Measurements from ENCODE around the gene PRKAG1. TPM values are rescaled to one million over a fixed set of nuclear protein-coding genes. Genes with fewer than 3 reads are reported as not detected.

PRKAG1 gene
- total and polyA plus RNA-seq, 10 of the 15 experiments (the other 5 are each of a cell fraction or from before 2014, with no cell fraction given): 44.5 to 91.6 (median 60.9) TPM

- peaks cover 18 to 30% of the 10 kb centered on the region in 2 experiments for H3K27me3 ChIP-seq (replicated peaks in 1 of 2; ENCODE audit: control insufficient read depth in 2 of 2, insufficient read depth in 2 of 2, low read length in 1 of 2)
- POLR2A ChIA-PET: interaction anchor here (1.0 to 7.4 kb wide), 4 partner anchors 9 to 29 kb away, joined by 3 to 86 read pairs (median 8); partner anchors contain the start of genes ARF3 and WNT1
- 39% methylated on average over 8 of the region's 8 CpGs for WGBS (ENCODE audit: insufficient coverage, insufficient replicate concordance, low lambda C conversion rate, missing lambda C conversion rate)
- RAD21 ChIA-PET (ENCODE audit: unreplicated experiment): interaction anchor here (0.7 to 4.3 kb wide), 10 partner anchors 8 to 141 kb away, joined by 3 to 35 read pairs (median 6); partner anchors contain the start of genes ARF3, DDX23, FKBP11 and LMBR1L
- no peaks in the 10 kb centered on the region for H4K20me1 ChIP-seq (ENCODE audit: control insufficient read depth, insufficient read depth)
- H3K4me1 ChIP-seq (ENCODE audit: control insufficient read depth, insufficient read depth, low read length): peaks cover 47% of the 10 kb centered on the region
- DNase-seq (ENCODE audit: low read depth, low spot score) (no peak), ATAC-seq (peak; percentile 12; the same call in 2 of the 3 replicates), FAIRE-seq (no peak)
- H2AFZ ChIP-seq (ENCODE audit: control insufficient read depth, low read depth, low read length): no peak overlapping the region
- SMC1A ChIA-PET (ENCODE audit: uncharacterized antibody, unreplicated experiment): interaction anchor here (0.6 to 3.8 kb wide), 12 partner anchors 8 to 104 kb away, joined by 3 to 18 read pairs (median 6); partner anchors contain the start of genes ARF3, FKBP11, RND1 and WNT1
- no peak overlapping the region for H3K27ac ChIP-seq (ENCODE audit: control insufficient read depth, insufficient read depth)
- no peaks in the 10 kb centered on the region for H3K79me2 ChIP-seq (ENCODE audit: control insufficient read depth, insufficient read depth, low read length)
- H3K4me3 ChIP-seq: no peak overlapping the region
- BruUV-seq (replicated peaks): no TSS peak
- no peaks in the 10 kb centered on the region for H3K36me3 ChIP-seq (ENCODE audit: control insufficient read depth in 2 of 2, insufficient read depth in 2 of 2, low read length in 1 of 2)
- CTCF ChIA-PET: interaction anchor here (0.6 to 7.1 kb wide), 22 partner anchors 9 to 175 kb away, joined by 3 to 65 read pairs (median 4); partner anchors contain the start of genes ARF3, FKBP11 and WNT1
- no peak overlapping the region for H3K9ac ChIP-seq (ENCODE audit: control insufficient read depth, insufficient read depth, low read length)
- H3K4me2 ChIP-seq (ENCODE audit: control insufficient read depth, insufficient read depth): peak overlapping the region; percentile 84; the same call in 1 of the 2 replicates
- TF ChIP-seq TCF3 (IDR thresholded peaks at IDR 0.05; ENCODE audit: borderline replicate concordance, insufficient read depth, low read depth, low read length) (0 out of 2 replicates have a peak, but pooled peaks have one; percentile 18), YY1 (IDR thresholded peaks at IDR 0.05; ENCODE audit: low read depth, low read length) (0 out of 2 replicates have a peak, but pooled peaks have one; percentile 12), TCF12 (IDR thresholded peaks at IDR 0.05; ENCODE audit: low read depth, low read length) (peak; percentile 74; the same call in 1 of the 2 replicates), MXI1 (IDR thresholded peaks at IDR 0.05; ENCODE audit: low read depth, low read length) (no peak), PAX5 (IDR thresholded peaks at IDR 0.05; ENCODE audit: borderline replicate concordance, low read depth, low read length) (no peak), IKZF2 (IDR thresholded peaks at IDR 0.05) (0 out of 4 replicates have a peak, but pooled peaks of 1 of the 2 experiments have one; percentile 1)
- in situ Hi-C loops (cut with MboI) (no loop called here), intact Hi-C loops (cut with micrococcal nuclease; ENCODE audit: unreplicated experiment) (no loop called here)
- no peaks in the 10 kb centered on the region for H3K9me3 ChIP-seq (replicated peaks; ENCODE audit: control insufficient read depth, insufficient read depth, low read length)
Observed at GRCh38 chr12:48969160-48969771, 49.3 kb downstream of the PRKAG1 start.

All from GM12878 (cell line).